ENCODE results near the gene TCEAL4.

DNA sequence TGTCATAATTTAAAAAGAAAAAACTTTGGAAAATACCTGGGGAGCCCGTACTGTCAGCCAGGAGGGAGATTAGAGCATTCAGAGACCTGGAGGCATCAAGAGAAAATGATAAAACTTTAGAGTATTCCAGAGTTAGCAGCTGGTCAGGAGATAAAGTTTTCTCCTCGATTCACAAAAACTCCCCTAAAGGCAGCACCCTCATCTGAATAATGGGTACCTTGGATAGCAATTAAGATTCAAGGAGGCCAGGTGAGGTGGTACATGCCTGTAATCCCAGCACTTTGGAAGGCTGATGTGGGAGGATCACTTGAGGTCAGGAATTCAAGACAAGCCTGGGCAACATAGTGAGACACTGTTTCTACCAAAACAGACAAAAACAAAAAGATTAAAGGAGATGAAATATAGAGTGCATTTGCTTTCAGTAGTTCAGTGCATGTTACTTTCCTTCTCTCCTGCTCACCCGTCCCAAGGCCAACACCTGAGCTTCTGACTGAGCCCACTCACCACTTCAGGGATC lies 47.4 kb upstream of the TCEAL4 start:
- TF ChIP-seq, protein P1, sequence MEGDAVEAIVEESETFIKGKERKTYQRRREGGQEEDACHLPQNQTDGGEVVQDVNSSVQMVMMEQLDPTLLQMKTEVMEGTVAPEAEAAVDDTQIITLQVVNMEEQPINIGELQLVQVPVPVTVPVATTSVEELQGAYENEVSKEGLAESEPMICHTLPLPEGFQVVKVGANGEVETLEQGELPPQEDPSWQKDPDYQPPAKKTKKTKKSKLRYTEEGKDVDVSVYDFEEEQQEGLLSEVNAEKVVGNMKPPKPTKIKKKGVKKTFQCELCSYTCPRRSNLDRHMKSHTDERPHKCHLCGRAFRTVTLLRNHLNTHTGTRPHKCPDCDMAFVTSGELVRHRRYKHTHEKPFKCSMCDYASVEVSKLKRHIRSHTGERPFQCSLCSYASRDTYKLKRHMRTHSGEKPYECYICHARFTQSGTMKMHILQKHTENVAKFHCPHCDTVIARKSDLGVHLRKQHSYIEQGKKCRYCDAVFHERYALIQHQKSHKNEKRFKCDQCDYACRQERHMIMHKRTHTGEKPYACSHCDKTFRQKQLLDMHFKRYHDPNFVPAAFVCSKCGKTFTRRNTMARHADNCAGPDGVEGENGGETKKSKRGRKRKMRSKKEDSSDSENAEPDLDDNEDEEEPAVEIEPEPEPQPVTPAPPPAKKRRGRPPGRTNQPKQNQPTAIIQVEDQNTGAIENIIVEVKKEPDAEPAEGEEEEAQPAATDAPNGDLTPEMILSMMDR (IDR thresholded peaks at IDR 0.05) = no peak
- no peak for TF ChIP-seq POLR2A (IDR thresholded peaks at IDR 0.05)
